Gastroesophageal sphincter (tissue), 3 donors: ENCODE measurements around the gene DMRT1.

ENCODE experiments used
- EP300 ChIP-seq: sonication (generic); formaldehyde crosslinking; IDR thresholded peaks from one replicate; pipeline ENCODE4 v1.6.1; 2017; ENCODE audit warnings: antibody characterized with exemption, mild to moderate bottlenecking
- POLR2A ChIP-seq, 2 donors: fragments of 450-650 bp; IDR thresholded peaks; one replicate each; pipeline ENCODE4 v1.6.1; 2017; ENCODE audit warnings: antibody characterized with exemption in 2 of 2, mild to moderate bottlenecking in 2 of 2, moderate library complexity in 1 of 2
- POLR2AphosphoS5 ChIP-seq: sonication (generic); formaldehyde crosslinking; IDR thresholded peaks from one replicate; pipeline ENCODE4 v1.6.1; 2017; ENCODE audit warnings: antibody characterized with exemption
- TF ChIP-seq, protein P1 (sequence below), 4 experiments: fragments of 200-600 bp in 2 of 4; fragments of 450-650 bp in 2 of 4; sonication (generic) in 1 of 4; IDR thresholded peaks; one replicate each; pipeline ENCODE4 v1.5.1; 2017 to 2019; ENCODE audit warnings: antibody characterized with exemption in 4 of 4, mild to moderate bottlenecking in 2 of 4, moderate library complexity in 2 of 4

DNA sequence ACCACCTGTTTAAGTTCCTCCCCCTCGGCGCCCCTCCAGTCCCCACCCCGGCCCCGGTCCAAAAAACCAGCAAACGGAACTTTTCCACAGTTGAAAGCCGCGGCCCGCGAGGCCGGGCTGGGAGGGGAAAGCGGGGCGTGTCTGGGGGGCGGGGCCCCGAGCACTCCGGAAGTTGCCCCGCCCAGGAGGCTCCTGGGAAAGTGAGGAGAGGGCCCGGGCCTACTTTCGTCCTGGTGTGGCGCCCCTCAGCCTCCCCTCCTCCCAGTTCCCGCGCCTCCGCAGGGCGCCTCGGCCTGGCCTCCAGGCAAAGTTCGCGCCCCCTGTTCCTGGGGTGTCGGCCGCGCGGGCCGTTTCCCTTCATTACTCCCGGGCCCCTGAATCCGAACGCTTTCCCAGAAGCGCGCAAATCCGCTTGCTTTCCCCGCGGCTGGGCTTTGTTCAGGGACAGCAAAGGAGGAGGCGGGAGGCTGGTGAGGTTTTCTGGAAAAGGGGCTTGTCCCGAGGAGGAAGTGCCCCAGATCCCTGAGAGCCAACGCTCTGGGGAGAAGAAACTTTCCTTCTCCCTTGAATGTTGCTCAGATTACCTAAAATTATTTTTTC lies 130.5 kb downstream of the DMRT1 start:
- TF ChIP-seq, protein P1, sequence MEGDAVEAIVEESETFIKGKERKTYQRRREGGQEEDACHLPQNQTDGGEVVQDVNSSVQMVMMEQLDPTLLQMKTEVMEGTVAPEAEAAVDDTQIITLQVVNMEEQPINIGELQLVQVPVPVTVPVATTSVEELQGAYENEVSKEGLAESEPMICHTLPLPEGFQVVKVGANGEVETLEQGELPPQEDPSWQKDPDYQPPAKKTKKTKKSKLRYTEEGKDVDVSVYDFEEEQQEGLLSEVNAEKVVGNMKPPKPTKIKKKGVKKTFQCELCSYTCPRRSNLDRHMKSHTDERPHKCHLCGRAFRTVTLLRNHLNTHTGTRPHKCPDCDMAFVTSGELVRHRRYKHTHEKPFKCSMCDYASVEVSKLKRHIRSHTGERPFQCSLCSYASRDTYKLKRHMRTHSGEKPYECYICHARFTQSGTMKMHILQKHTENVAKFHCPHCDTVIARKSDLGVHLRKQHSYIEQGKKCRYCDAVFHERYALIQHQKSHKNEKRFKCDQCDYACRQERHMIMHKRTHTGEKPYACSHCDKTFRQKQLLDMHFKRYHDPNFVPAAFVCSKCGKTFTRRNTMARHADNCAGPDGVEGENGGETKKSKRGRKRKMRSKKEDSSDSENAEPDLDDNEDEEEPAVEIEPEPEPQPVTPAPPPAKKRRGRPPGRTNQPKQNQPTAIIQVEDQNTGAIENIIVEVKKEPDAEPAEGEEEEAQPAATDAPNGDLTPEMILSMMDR (IDR thresholded peaks at IDR 0.05): no peak
- TF ChIP-seq POLR2AphosphoS5 (no peak), POLR2A (IDR thresholded peaks at IDR 0.05) (no peak), EP300 (no peak)
